ENCODE results near the gene SPATC1L.

The SPATC1L gene

DNA sequence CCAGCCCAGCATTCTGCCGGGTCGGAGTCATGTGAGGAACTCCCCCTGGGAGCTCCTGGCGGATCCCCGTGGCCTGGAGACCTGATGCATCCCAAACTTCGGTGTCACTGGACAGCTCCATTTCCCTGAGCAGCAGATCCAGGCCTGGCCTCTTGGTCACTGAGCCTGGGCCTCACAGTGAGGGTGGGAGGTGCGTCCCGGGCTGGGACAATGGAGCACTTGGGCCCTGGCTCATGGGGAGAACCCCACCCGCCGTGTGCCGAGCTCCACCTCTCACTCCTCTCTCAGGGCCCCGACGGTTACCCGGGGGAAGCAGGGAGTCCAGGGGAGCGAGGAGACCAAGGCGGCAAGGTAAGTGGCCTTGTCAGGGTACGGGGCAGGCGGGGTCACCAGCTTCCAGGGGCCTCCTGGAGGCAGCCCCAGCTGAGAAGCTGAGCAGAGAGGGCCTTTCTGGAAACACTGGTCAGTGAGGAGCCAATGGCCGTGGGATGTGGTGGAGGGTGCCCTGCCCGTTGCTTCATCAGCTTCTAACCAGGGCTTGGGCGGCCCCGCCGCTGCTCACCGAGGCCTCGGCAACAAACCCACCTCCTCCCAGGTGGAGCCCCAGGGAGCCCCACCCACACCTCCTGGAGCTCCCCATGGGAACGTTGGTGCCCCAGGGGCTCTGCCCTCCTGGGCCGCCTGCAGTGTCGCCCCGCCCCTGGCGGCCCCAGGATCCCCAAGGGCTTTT, 66.5 kb downstream of the SPATC1L start:
- DNase-seq: no peak

- DNase-seq: no peak
Measured at GRCh38 chr21:46116776-46117585, 67.3 kb downstream of the SPATC1L start.

DNA sequence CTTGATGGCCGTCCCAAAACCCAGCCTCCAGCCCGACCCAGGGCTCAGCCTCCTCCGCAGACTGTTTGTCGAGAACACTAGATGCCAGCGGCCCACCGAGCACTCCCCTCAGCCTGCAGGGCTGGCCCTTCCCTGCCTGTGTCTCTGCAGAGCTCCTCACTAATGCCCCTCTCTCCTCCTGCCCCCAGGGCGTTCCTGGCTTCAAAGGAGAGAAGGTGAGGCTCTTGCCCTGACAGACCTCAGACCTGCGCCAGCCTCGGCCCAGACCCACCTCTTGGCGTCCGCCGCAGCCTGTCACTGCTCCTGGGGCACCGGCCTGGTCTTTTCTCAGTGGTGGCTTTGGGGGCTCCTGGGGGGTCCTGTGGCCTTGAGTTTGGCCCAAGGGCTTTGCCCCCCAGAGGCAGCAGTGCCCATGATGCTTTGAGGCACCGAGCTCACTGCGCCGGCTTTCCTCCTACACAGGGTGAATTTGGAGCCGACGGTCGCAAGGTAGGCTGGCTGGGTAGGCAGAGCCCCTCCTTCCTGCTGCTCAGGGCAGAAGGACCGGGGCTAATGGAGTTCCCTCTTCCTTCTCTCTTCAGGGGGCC, 68.0 kb downstream of the SPATC1L start:
- no peak for DNase-seq

GRCh38 chr21:46115441-46116188, 68.6 kb downstream of the SPATC1L start:
- DNase-seq: no peak

- no peak for DNase-seq
Measured at GRCh38 chr21:46114963-46115362, 69.3 kb downstream of the SPATC1L start.

- DNase-seq: no peak
Measured at GRCh38 chr21:46113497-46114176, 70.6 kb downstream of the SPATC1L start.

DNA sequence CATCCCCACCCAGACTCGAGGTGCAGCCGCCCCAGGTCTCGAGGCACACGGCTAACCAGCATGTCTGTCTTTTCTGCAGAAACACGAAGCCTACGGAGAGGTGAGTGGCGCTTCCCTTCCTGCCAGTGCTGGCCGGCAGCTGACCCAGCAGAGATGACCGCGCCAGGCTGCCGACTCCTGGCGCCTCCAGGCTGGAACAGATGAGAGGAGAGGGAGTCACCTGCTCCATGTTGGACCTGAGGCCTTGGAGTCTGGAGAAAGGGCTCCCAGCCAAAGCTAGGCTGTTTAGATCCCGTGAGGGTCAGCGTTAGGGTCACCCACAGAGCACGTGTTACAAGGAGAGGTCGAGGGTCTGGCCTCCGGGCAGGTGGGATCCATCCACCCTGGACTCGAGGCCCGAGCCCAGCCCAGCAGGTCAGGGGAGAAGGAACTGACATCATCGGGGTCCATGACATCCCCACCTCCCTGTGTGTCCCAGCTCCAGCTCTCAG, 71.5 kb downstream of the SPATC1L start:
- no peak for DNase-seq

DNA sequence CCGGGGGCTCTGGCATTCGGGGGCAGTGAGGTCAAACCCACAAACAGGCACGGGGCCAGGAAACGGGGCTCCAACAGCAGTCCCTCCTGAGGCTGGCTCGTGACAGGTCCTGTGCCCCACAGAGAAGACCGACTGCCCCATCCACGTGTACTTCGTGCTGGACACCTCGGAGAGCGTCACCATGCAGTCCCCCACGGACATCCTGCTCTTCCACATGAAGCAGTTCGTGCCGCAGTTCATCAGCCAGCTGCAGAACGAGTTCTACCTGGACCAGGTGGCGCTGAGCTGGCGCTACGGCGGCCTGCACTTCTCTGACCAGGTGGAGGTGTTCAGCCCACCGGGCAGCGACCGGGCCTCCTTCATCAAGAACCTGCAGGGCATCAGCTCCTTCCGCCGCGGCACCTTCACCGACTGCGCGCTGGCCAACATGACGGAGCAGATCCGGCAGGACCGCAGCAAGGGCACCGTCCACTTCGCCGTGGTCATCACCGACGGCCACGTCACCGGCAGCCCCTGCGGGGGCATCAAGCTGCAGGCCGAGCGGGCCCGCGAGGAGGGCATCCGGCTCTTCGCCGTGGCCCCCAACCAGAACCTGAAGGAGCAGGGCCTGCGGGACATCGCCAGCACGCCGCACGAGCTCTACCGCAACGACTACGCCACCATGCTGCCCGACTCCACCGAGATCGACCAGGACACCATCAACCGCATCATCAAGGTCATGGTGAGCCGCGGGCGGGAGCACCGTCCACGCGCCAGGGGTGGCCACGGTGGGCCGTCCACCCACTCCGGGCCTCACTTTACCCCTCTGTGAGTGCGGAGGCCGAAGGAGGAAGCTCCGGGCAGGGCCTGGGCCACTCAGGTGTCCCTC, 72.2 kb downstream of the SPATC1L start:
- no peak for DNase-seq

DNA sequence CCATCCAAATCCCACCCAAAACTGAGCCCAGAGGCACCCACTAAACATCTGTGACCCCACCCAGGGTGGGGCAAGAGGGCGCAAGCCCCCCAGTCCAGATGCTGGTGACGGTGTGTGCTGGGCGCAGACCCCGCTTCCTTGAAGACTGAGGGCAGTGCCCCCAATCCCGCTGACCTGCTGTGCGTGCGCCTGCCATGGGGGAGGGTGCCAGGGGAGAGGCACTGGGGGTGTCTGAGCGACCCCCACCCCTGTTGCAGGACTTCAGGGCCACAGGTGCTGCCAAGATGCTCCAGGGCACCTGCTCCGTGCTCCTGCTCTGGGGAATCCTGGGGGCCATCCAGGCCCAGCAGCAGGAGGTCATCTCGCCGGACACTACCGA, 73.1 kb downstream of the SPATC1L start:
- no peak for DNase-seq

All from fibroblast of upper back skin (primary cell).